ENCODE measurements around the gene LRRC53.

Gene LRRC53

DNA sequence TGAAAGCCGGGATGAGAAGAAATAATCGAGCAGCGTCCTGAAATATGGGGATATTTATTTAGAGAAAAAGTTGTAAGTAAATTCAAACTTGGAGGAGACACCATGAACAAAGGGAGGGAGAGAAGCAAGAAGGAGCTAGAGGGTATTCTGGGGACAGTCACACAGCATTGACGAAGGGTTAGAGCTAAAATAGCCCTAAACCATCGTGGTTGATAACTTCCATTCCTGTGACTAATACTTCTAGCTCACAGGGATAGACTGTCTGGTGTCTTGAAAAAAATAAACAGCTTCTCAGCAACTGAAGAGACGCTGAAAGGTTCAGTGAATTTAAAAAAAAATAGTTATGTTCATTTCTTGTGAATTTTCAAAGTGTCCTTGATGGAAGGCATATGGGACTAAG lies 86.7 kb downstream of the LRRC53 start:
- H2AFZ ChIP-seq (ENCODE audit: low read length) = no peak overlapping the region
- H3F3A ChIP-seq (ENCODE audit: insufficient read depth, low read length) = no peaks in the 10 kb centered on the region
- TF ChIP-seq, protein P1, sequence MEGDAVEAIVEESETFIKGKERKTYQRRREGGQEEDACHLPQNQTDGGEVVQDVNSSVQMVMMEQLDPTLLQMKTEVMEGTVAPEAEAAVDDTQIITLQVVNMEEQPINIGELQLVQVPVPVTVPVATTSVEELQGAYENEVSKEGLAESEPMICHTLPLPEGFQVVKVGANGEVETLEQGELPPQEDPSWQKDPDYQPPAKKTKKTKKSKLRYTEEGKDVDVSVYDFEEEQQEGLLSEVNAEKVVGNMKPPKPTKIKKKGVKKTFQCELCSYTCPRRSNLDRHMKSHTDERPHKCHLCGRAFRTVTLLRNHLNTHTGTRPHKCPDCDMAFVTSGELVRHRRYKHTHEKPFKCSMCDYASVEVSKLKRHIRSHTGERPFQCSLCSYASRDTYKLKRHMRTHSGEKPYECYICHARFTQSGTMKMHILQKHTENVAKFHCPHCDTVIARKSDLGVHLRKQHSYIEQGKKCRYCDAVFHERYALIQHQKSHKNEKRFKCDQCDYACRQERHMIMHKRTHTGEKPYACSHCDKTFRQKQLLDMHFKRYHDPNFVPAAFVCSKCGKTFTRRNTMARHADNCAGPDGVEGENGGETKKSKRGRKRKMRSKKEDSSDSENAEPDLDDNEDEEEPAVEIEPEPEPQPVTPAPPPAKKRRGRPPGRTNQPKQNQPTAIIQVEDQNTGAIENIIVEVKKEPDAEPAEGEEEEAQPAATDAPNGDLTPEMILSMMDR (IDR thresholded peaks at IDR 0.05; ENCODE audit: low read length) = no peak
- TF ChIP-seq EZH2 (IDR thresholded peaks at IDR 0.05; ENCODE audit: borderline replicate concordance, low read length) = no peak
- no peaks in the 10 kb centered on the region for H3K36me3 ChIP-seq (ENCODE audit: insufficient read depth, low read length)
- H4K20me1 ChIP-seq (ENCODE audit: insufficient read depth, low read length) = no peaks in the 10 kb centered on the region
- no peaks in the 10 kb centered on the region for H3K79me2 ChIP-seq (ENCODE audit: insufficient read depth, low read length)
- H3K27me3 ChIP-seq (ENCODE audit: insufficient read depth, low read length) = no peaks in the 10 kb centered on the region; the same call in 1 of the 2 replicates
- H3K27ac ChIP-seq (ENCODE audit: low read depth, low read length, poor library complexity, severe bottlenecking) = no peak overlapping the region
- H3K4me1 ChIP-seq (ENCODE audit: insufficient read depth, low read length, severe bottlenecking) = no peaks in the 10 kb centered on the region
- no peak overlapping the region for H3K9ac ChIP-seq (ENCODE audit: low read length)
- H3K9me2 ChIP-seq (ENCODE audit: low read depth, low read length) = no peaks in the 10 kb centered on the region
- H3K9me3 ChIP-seq (ENCODE audit: low read length) = no peaks in the 10 kb centered on the region
- no peak overlapping the region for H3K4me2 ChIP-seq (ENCODE audit: low read length)
- H3K4me3 ChIP-seq (ENCODE audit: low read depth, low read length, poor library complexity, severe bottlenecking) = no peak overlapping the region

DNA sequence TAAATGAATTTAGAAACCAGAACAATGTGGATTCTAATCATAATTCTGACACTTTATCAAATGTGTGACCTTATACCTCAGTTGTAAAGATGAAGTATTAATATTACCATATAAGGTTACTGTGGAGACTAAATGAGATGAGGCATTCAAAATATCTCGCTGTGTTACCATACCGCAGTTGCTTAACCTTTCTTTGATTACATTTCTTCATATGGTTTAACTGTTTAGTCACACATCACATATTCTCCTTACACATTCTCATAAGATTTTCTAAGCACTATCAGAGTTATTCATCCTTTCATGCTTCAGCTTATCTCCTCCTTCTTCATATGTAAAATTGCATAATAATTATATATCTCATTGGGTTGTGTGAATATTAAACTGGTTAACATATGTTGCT lies 88.9 kb downstream of the LRRC53 start:
- Histone ChIP-seq H3K4me1 (ENCODE audit: insufficient read depth, low read length, severe bottlenecking) (no peaks in the 10 kb centered on the region), H3K9me3 (ENCODE audit: low read length) (no peaks in the 10 kb centered on the region), H3F3A (ENCODE audit: insufficient read depth, low read length) (no peaks in the 10 kb centered on the region), H4K20me1 (ENCODE audit: insufficient read depth, low read length) (no peaks in the 10 kb centered on the region), H3K27ac (ENCODE audit: low read depth, low read length, poor library complexity, severe bottlenecking) (no peak overlapping the region), H3K4me3 (ENCODE audit: low read depth, low read length, poor library complexity, severe bottlenecking) (no peak overlapping the region), H3K4me2 (ENCODE audit: low read length) (no peak overlapping the region), H3K9ac (ENCODE audit: low read length) (no peak overlapping the region), H3K27me3 (ENCODE audit: insufficient read depth, low read length) (no peaks in the 10 kb centered on the region), H3K9me2 (ENCODE audit: low read depth, low read length) (no peaks in the 10 kb centered on the region), H2AFZ (ENCODE audit: low read length) (no peak overlapping the region), H3K79me2 (ENCODE audit: insufficient read depth, low read length) (no peaks in the 10 kb centered on the region), H3K36me3 (ENCODE audit: insufficient read depth, low read length) (no peaks in the 10 kb centered on the region)
- TF ChIP-seq, protein P1 (IDR thresholded peaks at IDR 0.05; ENCODE audit: low read length) = no peak
- no peak for TF ChIP-seq EZH2 (IDR thresholded peaks at IDR 0.05; ENCODE audit: borderline replicate concordance, low read length)

DNA sequence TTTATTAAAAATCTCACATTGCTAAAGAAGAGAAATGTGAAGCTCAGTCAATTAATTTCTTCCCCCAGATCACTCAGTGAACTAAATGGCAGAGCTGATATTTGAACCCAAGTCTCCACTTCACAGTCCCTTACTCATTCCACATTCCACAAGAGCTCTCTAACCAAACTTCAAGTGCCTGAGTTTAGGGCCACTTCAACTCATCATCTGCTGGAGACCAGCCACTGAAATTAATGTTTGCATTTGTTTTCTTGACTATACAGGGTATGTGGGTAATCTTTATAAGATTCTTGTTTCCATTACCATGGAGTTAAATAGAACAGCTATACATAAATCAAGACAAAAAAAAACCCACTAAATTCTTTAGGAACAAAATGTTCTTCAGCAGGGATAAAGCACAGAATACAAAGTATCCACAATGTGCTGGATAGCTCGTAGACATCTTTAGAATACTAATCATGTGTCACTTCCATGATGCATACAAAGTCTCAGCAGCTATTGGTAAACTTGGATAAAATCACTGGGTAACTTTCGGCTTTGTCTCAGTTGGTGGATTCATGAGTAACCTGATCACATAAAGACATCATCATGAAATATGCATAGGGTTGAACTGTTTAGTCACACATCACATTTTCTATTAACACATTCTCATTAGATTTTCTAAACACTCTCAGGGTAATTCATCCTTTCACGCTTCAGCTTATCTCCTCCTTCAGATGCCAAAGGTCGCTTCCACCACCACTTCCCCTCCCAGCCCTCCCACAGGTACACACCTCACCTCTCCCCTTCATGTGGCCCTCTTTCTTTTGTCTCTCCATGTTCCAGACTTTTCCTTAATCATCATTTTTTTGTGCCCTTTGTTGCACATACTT lies 89.8 kb downstream of the LRRC53 start:
- Histone ChIP-seq H3K27ac (ENCODE audit: low read depth, low read length, poor library complexity, severe bottlenecking) (no peak overlapping the region), H2AFZ (ENCODE audit: low read length) (no peak overlapping the region), H4K20me1 (ENCODE audit: insufficient read depth, low read length) (no peaks in the 10 kb centered on the region), H3F3A (ENCODE audit: insufficient read depth, low read length) (no peaks in the 10 kb centered on the region), H3K4me3 (ENCODE audit: low read depth, low read length, poor library complexity, severe bottlenecking) (no peak overlapping the region), H3K9me2 (ENCODE audit: low read depth, low read length) (no peaks in the 10 kb centered on the region), H3K27me3 (ENCODE audit: insufficient read depth, low read length) (no peaks in the 10 kb centered on the region), H3K9ac (ENCODE audit: low read length) (no peak overlapping the region), H3K79me2 (ENCODE audit: insufficient read depth, low read length) (no peaks in the 10 kb centered on the region), H3K9me3 (ENCODE audit: low read length) (no peaks in the 10 kb centered on the region), H3K4me1 (ENCODE audit: insufficient read depth, low read length, severe bottlenecking) (no peaks in the 10 kb centered on the region), H3K36me3 (ENCODE audit: insufficient read depth, low read length) (no peaks in the 10 kb centered on the region), H3K4me2 (ENCODE audit: low read length) (no peak overlapping the region)
- TF ChIP-seq, protein P1 (IDR thresholded peaks at IDR 0.05; ENCODE audit: low read length) = no peak
- TF ChIP-seq EZH2 (IDR thresholded peaks at IDR 0.05; ENCODE audit: borderline replicate concordance, low read length) = no peak
